GM23248 (cell line): ENCODE measurements around the gene WDR70.
"Not testable (repeated sequence)": the region's sequence is repeated elsewhere in the genome, so short reads cannot be mapped to it uniquely, and the experiment has no call there.

Experiments
- EZH2 ChIP-seq: fragments of 200-600 bp; sonication (generic); IDR thresholded peaks from 2 replicates; pipeline ENCODE4 v1.6.1; 2018; ENCODE audit warnings: antibody characterized with exemption, mild to moderate bottlenecking; ENCODE audit not compliant: insufficient read depth, poor library complexity, severe bottlenecking
- EZH2phosphoT487 ChIP-seq: fragments of 200-600 bp; sonication (generic); IDR thresholded peaks from 2 replicates; pipeline ENCODE4 v1.6.1; 2018; ENCODE audit warnings: antibody characterized with exemption, moderate library complexity, mild to moderate bottlenecking, low read depth; ENCODE audit not compliant: insufficient read depth

GRCh38 chr5:37518356-37518755 lies 139.2 kb downstream of the WDR70 start:
- TF ChIP-seq EZH2phosphoT487, EZH2: not testable (repeated sequence)
